Smooth muscle cell (in vitro differentiated cells): ENCODE results near the gene BEND2. TPM values are rescaled to one million over a fixed set of nuclear protein-coding genes. Genes with fewer than 3 reads are reported as not detected.

Experiments used
- DNase-seq: peaks from one replicate; lab custom pipeline; 2025; ENCODE audit not compliant: unreplicated experiment; lab: John Stamatoyannopoulos, UW
- H2AFZ ChIP-seq: fragments of 200-600 bp; sonication (generic); 2 replicates; pipeline ENCODE4 v1.6.0; 2016; ENCODE audit warnings: antibody characterized with exemption, low read depth, mild to moderate bottlenecking
- H3F3A ChIP-seq: fragments of 200-600 bp; sonication (generic); 2 replicates; pipeline ENCODE4 v1.6.0; 2017; ENCODE audit warnings: antibody characterized with exemption, low read depth
- H3K27ac ChIP-seq: fragments of 200-600 bp; sonication (generic); 2 replicates; pipeline ENCODE4 v1.5.1; 2016; ENCODE audit warnings: low read depth, mild to moderate bottlenecking
- H3K27me3 ChIP-seq: fragments of 200-600 bp; sonication (generic); 2 replicates; pipeline ENCODE4 v1.6.1; 2016; ENCODE audit warnings: low read depth, mild to moderate bottlenecking
- H3K36me3 ChIP-seq: fragments of 200-600 bp; sonication (generic); 2 replicates; pipeline ENCODE4 v1.5.1; 2016; ENCODE audit warnings: low read depth
- H3K4me1 ChIP-seq: fragments of 200-600 bp; sonication (generic); 2 replicates; pipeline ENCODE4 v1.5.1; 2016; ENCODE audit warnings: low read depth
- H3K4me2 ChIP-seq: fragments of 200-600 bp; sonication (generic); 2 replicates; pipeline ENCODE4 v1.6.0; 2016; ENCODE audit warnings: mild to moderate bottlenecking
- H3K4me3 ChIP-seq: fragments of 200-600 bp; sonication (generic); 2 replicates; pipeline ENCODE4 v1.5.1; 2016; ENCODE audit warnings: mild to moderate bottlenecking
- H3K79me2 ChIP-seq: fragments of 200-600 bp; sonication (generic); 2 replicates; pipeline ENCODE4 v1.6.0; 2016; ENCODE audit warnings: low read depth, mild to moderate bottlenecking
- H3K9ac ChIP-seq: fragments of 200-600 bp; sonication (generic); 2 replicates; pipeline ENCODE4 v1.6.0; 2016; ENCODE audit warnings: low read depth
- H3K9me3 ChIP-seq: fragments of 200-600 bp; sonication (generic); replicated peaks from 2 replicates; pipeline ENCODE4 v1.5.1; 2016; ENCODE audit warnings: low read depth
- H4K20me1 ChIP-seq: fragments of 200-600 bp; sonication (generic); 2 replicates; pipeline ENCODE4 v1.6.0; 2016; ENCODE audit warnings: low read depth
- CTCF ChIP-seq: fragments of 200-600 bp; sonication (generic); IDR thresholded peaks from 2 replicates; pipeline ENCODE4 v1.5.1; 2017; ENCODE audit warnings: borderline replicate concordance, mild to moderate bottlenecking, antibody characterized with exemption; ENCODE audit not compliant: insufficient read depth, poor library complexity, severe bottlenecking
- WGBS: methylation state at CpG from one replicate; pipeline ENCODE4 v1.1.7; 2016; ENCODE audit warnings: low lambda C conversion rate; 5-methylcytosine and 5-hydroxymethylcytosine counted together
- polyA plus RNA-seq: library from polyadenylated mRNA; unstranded; fragments of >200 nt; fragmentation: Nextera tagmentation; extraction: Ambion mirVana; gene quantifications from 2 replicates; pipeline ENCODE4 v1.2.1, GENCODE V29; 2016
- total RNA-seq: library from RNA; depleted of rRNA; stranded (reverse); fragments of >200 nt; gene quantifications from 2 replicates; pipeline ENCODE4 v1.2.3, GENCODE V29; 2014

The BEND2 gene
- total and polyA plus RNA-seq, 2 experiments from 2014 or later = not detected

DNA sequence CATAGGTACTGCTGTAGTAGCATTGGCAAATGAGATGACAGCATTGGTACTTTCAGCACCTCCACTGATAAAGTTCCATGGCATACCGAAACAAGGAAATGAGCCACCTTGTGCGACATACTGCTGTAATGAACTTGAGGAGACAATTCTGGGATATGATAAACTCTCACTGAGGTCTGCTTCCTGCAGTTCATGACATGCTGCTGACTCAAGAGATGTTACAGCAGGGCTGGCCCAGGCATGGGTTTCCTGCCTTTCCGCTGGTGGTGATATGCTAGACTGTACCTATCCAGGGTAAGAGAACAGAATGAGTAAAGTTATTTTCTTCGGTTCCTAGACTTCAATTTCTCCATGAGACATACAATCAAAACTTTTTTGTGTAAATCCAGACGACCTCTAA, 17.1 kb downstream of the BEND2 start:
- TF ChIP-seq CTCF = no peak
- no peak overlapping the region for H3K9ac ChIP-seq
- no peaks in the 10 kb centered on the region for H3K4me1 ChIP-seq
- no peaks in the 10 kb centered on the region for H3K9me3 ChIP-seq
- DNase-seq = no peak
- H2AFZ ChIP-seq = no peak overlapping the region
- H3K36me3 ChIP-seq = no peaks in the 10 kb centered on the region
- H3K27me3 ChIP-seq = no peaks in the 10 kb centered on the region
- H3K79me2 ChIP-seq = no peaks in the 10 kb centered on the region
- H3K4me2 ChIP-seq = no peak overlapping the region
- H3K4me3 ChIP-seq = no peak overlapping the region
- H4K20me1 ChIP-seq = no peaks in the 10 kb centered on the region
- WGBS = 70% methylated on average over 5 of the region's 5 CpGs
- H3K27ac ChIP-seq = no peak overlapping the region
- H3F3A ChIP-seq = no peaks in the 10 kb centered on the region

GRCh38 chrX:18194688-18195087, 26.0 kb downstream of the BEND2 start:
- TF ChIP-seq CTCF = no peak
- 67% methylated on average over 1 of the region's 1 CpG for WGBS

DNA sequence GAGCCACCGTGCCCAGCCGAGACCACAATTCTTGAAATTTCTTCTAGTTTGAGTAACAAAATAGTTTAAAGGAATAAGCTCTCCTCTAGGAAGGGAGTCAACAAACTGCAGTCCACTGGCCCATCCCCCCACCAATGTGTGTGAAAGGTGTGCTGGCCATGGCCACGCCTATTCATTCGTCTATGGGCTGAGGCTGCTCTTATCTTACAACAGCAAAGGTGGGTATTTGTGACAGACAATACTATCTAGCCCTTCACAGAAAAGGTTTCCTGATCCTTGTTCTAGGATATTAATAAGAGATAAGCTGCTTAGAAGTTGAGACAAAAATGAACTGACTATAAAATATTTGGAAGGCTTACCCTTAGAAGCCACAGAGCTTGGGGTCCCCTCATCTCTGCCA, 41.2 kb downstream of the BEND2 start:
- DNase-seq = no peak
- no peak overlapping the region for H3K9ac ChIP-seq
- no peak overlapping the region for H3K4me3 ChIP-seq
- 81% methylated on average over 4 of the region's 4 CpGs for WGBS
- H3K4me1 ChIP-seq = no peaks in the 10 kb centered on the region
- no peak for TF ChIP-seq CTCF
- H3F3A ChIP-seq = no peaks in the 10 kb centered on the region
- no peaks in the 10 kb centered on the region for H3K36me3 ChIP-seq
- H3K4me2 ChIP-seq = no peak overlapping the region
- no peaks in the 10 kb centered on the region for H3K27me3 ChIP-seq
- no peaks in the 10 kb centered on the region for H3K9me3 ChIP-seq
- H3K27ac ChIP-seq = no peak overlapping the region
- H3K79me2 ChIP-seq = no peaks in the 10 kb centered on the region
- no peaks in the 10 kb centered on the region for H4K20me1 ChIP-seq
- no peak overlapping the region for H2AFZ ChIP-seq

More at GRCh38 chrX:18194688-18195087, 26.0 kb downstream of the BEND2 start:
- no peak overlapping the region for H3K9ac ChIP-seq
- no peaks in the 10 kb centered on the region for H3K9me3 ChIP-seq
- H3K4me3 ChIP-seq = no peak overlapping the region
- H3K36me3 ChIP-seq = no peaks in the 10 kb centered on the region
- H3K4me2 ChIP-seq = no peak overlapping the region
- no peak overlapping the region for H3K27ac ChIP-seq
- no peaks in the 10 kb centered on the region for H3K79me2 ChIP-seq
- H4K20me1 ChIP-seq = no peaks in the 10 kb centered on the region
- no peaks in the 10 kb centered on the region for H3F3A ChIP-seq
- no peak for DNase-seq
- no peaks in the 10 kb centered on the region for H3K4me1 ChIP-seq
- no peaks in the 10 kb centered on the region for H3K27me3 ChIP-seq
- H2AFZ ChIP-seq = no peak overlapping the region

GRCh38 chrX:18174971-18175370, 45.7 kb downstream of the BEND2 start:
- no peak overlapping the region for H3K9ac ChIP-seq
- no peak overlapping the region for H3K4me3 ChIP-seq
- H3K4me1 ChIP-seq = no peaks in the 10 kb centered on the region
- H3F3A ChIP-seq = no peaks in the 10 kb centered on the region
- H3K27me3 ChIP-seq = no peaks in the 10 kb centered on the region
- 55% methylated on average over 5 of the region's 5 CpGs for WGBS
- H3K9me3 ChIP-seq = no peaks in the 10 kb centered on the region
- H3K79me2 ChIP-seq = no peaks in the 10 kb centered on the region
- no peak overlapping the region for H3K27ac ChIP-seq
- no peaks in the 10 kb centered on the region for H4K20me1 ChIP-seq
- H3K36me3 ChIP-seq = no peaks in the 10 kb centered on the region
- no peak for TF ChIP-seq CTCF
- no peak overlapping the region for H2AFZ ChIP-seq
- DNase-seq = no peak
- no peak overlapping the region for H3K4me2 ChIP-seq
